H54 (cell line): Measurements from ENCODE around the gene PARD3.

Source experiments
- DNase-seq: peaks from one replicate; pipeline ENCODE4 v3.0.0; 2011; ENCODE audit warnings: low spot score, mixed read lengths; ENCODE audit not compliant: insufficient read length
- FAIRE-seq: peaks from 3 replicates; lab custom pipeline; 2011; peaks lifted over from hg19 to GRCh38; lab: Jason Lieb, UNC
- POLR2A ChIP-seq: IDR thresholded peaks from 2 replicates; pipeline ENCODE4 v1.6.1; 2011; ENCODE audit warnings: low read depth, mild to moderate bottlenecking, low read length

Gene PARD3

GRCh38 chr10:34475274-34475646 is 339.8 kb downstream of the PARD3 start:
- FAIRE-seq (no peak), DNase-seq (no peak)
- TF ChIP-seq POLR2A: no peak

GRCh38 chr10:34474555-34475273 is 340.4 kb downstream of the PARD3 start:
- TF ChIP-seq POLR2A: no peak
- no peak for DNase-seq
- FAIRE-seq: no peak

- TF ChIP-seq POLR2A: no peak
- FAIRE-seq (no peak), DNase-seq (no peak)
These were observed 341.1 kb downstream of the PARD3 start for GRCh38 chr10:34474009-34474376.

- no peak for FAIRE-seq
- TF ChIP-seq POLR2A: no peak
These were observed 341.7 kb downstream of the PARD3 start for GRCh38 chr10:34473174-34474008.

GRCh38 chr10:34470307-34470706 is 344.8 kb downstream of the PARD3 start:
- no peak for DNase-seq
- FAIRE-seq: no peak

More at GRCh38 chr10:34473174-34474008, 341.7 kb downstream of the PARD3 start:
- DNase-seq: no peak

GRCh38 chr10:34469446-34469845 is 345.6 kb downstream of the PARD3 start:
- FAIRE-seq: no peak

More at GRCh38 chr10:34470307-34470706, 344.8 kb downstream of the PARD3 start:
- TF ChIP-seq POLR2A: no peak

GRCh38 chr10:34467902-34468301 is 347.2 kb downstream of the PARD3 start:
- no peak for TF ChIP-seq POLR2A
- no peak for FAIRE-seq
- no peak for DNase-seq

More at GRCh38 chr10:34469446-34469845, 345.6 kb downstream of the PARD3 start:
- DNase-seq: no peak
- TF ChIP-seq POLR2A: no peak

- FAIRE-seq (no peak), DNase-seq (no peak)
- no peak for TF ChIP-seq POLR2A
These were observed 347.7 kb downstream of the PARD3 start for GRCh38 chr10:34467364-34467763.

- DNase-seq: no peak
- no peak for FAIRE-seq
- no peak for TF ChIP-seq POLR2A
These were observed 349.4 kb downstream of the PARD3 start for GRCh38 chr10:34465678-34466077.

GRCh38 chr10:34464591-34464990 is 350.5 kb downstream of the PARD3 start:
- TF ChIP-seq POLR2A: no peak
- DNase-seq (no peak), FAIRE-seq (no peak)

GRCh38 chr10:34464000-34464399 is 351.1 kb downstream of the PARD3 start:
- TF ChIP-seq POLR2A: no peak
- FAIRE-seq (no peak), DNase-seq (no peak)

- no peak for TF ChIP-seq POLR2A
- no peak for DNase-seq
- no peak for FAIRE-seq
These were observed 352.1 kb downstream of the PARD3 start for GRCh38 chr10:34462993-34463392.

- TF ChIP-seq POLR2A: no peak
- DNase-seq: no peak
- FAIRE-seq: no peak
These were observed 353.0 kb downstream of the PARD3 start for GRCh38 chr10:34462056-34462455.

- TF ChIP-seq POLR2A: no peak
- DNase-seq: no peak
- FAIRE-seq: no peak
These were observed 360.4 kb downstream of the PARD3 start for GRCh38 chr10:34454590-34455261.

GRCh38 chr10:34449836-34450235 is 365.3 kb downstream of the PARD3 start:
- FAIRE-seq: no peak
- TF ChIP-seq POLR2A: no peak
- DNase-seq: no peak
